HG03521 (cell line): ENCODE results near the gene MYL6B.
"Not testable (repeated sequence)": the region's sequence is repeated elsewhere in the genome, so short reads cannot be mapped to it uniquely, and the experiment has no call there.

ENCODE experiments used
- ATAC-seq: cut with Tn5 transposase; IDR thresholded peaks from one replicate; pipeline ENCODE4 v1.9.1; 2021; ENCODE audit warnings: mild to moderate bottlenecking, moderate library complexity; ENCODE audit not compliant: unreplicated experiment

MYL6B gene

DNA sequence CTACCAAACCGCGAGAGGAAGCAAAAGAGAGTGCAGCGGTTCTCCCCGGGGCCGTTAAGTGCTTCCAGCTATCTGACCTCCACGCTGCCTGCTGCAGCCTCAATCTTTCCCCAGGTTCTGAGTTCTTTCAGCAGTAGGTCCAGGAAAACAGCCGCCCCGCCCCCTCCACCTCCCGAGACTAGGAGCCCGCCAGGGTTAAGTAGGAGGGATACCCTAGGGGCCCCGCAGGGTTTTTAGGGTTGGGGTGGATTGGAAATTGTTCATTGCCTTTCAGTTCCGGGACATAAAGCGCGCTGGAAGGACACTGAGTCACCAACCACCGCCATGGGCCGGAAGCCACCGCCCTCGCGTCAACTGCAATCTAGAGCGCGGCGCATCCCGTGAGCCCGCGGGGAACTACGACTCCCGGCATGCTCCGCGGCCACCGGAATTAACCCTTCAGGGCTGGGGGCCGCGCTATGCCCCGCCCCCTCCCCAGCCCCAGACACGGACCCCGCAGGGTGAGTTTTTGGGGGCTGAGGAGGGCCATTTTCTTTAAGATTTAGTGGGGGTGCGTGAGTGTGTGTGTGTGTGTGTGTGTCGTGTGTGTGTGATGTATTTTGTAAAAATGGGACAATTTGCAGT, at the start of gene MYL6B:
MYL6B (plus strand) TSS at position 456 of the 624 bp plus-strand sequence. CDS start 1,332 bp downstream, outside the sequence.
- peak; percentile 87 for ATAC-seq

DNA sequence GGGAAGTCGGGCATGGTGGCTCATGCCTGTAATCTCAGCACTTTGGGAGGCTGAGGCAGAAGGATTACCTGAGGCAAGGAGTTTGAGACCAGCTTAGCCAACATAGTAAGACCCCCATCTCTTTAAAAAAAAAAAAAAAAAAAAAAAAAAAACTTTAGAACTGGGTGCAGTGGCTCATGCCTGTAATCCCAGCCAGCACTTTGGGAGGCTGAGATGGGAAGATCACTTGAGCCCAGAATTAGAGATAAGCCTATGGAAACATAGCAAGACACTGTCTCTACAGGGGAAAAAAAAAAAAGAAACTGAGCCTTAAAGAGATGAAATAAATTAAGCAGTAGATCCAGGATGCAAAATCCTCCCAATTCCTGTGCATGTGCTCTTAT, 49.7 kb upstream of the MYL6B start:
- ATAC-seq = no peak

DNA sequence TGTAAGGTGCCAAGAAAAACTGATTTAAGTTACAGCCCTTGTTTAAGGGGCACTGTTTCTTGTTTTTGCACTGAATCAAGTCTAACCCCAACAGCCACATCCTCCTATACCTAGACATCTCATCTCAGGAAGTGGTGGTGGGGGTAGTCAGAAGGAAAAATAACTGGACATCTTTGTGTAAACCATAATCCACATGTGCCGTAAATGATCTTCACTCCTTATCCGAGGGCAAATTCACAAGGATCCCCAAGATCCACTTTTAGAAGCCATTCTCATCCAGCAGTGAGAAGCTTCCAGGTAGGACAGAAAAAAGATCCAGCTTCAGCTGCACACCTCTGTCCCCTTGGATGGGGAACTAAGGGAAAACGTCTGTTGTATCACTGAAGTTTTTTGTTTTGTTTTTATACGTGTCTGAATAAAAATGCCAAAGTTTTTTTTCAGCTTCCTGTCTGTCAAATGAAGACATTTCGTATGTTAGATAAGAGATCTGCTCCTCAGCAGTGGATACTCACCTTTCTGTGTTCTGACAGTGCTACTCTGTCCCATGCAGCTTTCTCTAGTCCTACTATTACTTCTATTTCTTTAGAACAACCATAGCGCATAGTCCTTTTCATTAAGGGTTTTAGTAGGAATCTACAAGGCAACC, 49.2 kb upstream of the MYL6B start:
- ATAC-seq = no peak

DNA sequence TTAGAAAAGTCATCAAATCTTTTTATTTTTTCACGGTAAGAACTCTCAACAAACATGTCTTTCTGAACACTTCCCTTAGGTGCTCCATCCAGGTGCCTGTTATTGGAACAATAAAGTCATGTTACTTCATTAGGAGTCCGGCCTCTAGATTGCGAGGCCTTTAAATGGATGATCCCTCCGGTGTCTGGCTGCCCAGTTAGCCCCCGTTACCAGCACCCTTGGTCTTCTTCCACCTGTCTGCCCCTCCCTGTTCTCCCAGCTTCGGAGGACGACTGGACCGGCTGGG, 48.6 kb upstream of the MYL6B start:
- no peak for ATAC-seq

DNA sequence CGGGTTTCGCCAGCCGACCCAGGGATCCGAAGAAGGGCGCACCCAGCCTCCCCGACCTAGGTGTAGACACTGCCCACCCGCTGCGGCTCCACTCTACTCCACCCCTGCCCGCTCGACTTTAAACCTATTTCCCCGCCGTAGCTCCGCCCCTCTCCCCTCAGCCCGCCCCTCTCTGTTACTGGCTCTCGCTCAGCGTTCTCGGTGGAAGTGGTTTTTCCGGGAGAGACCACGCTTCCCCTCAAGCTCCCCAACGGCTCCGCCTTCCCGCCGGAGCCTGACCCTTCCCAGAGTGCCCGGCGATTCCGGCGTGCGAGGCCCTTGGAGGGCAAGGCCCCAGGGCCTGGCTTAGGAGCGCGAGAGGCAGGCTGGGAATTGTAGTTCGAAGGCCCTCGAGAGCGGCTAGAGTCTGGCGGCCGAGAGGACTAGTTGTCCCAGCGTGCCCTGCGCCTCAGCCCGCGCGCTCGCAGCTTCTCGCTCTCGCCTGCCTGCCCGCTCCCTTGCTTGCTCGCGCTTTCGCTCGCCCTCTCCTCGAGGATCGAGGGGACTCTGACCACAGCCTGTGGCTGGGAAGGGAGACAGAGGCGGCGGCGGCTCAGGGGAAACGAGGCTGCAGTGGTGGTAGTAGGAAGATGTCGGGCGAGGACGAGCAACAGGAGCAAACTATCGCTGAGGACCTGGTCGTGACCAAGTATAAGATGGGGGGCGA, 48.1 kb upstream of the MYL6B start, which contains the start of gene PA2G4:
PA2G4 (plus strand) TSS at position 451 of the 706 bp plus-strand sequence; CDS start at position 630, 179 bp downstream.
- ATAC-seq = peak; percentile 91

DNA sequence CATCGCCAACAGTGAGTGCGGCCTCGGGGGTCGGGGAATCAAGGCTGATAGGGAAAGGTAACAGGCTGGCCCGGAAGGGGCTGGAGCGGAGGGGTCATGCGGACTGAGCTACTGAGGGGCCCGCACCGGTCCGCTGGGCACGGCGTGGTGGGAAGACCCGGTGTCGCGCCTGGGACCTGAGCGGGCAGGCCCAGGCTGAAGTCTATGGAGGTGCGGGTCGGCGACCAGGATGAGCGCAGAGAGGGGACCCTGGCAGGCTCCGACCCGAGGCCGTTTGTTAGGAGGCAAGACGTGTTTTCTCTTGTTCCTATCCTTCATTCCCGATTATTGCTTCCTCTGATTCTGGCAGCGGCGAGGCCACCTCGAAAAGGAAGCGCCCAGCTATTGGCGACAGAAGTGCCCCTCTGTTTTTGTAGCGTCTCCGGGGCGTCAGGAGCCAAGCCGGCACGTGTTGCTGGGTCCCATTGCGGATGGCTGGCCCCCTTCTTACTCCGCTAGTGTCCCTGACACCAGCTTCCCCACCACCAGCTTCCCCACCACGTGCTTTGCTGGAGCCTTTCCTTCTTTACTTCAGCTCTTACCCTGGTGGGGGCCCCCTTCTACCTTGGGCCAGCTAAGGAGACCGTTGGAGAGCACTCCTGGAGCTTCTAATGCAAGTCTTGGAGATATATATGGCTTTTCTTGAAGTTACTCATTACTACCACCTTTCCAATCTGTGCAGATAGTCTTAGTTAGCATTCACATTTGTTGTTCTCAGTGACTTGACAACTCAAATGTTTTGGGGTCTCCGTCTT, 47.4 kb upstream of the MYL6B start:
- ATAC-seq = no peak

DNA sequence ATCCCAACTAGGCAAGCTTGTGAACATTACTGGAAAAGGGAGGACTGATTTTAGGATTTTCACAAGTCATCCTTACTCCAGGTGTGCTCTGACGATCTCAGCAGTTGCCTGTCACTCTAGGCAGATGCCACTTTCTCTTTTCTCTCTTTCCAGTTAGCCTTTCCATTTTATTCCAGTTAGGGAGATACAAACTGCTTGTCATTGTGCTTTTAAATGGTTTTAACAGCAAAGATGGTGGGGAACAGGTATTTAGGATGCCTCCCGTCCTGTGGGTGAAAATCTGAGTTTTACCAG, 46.8 kb upstream of the MYL6B start:
- ATAC-seq = no peak

DNA sequence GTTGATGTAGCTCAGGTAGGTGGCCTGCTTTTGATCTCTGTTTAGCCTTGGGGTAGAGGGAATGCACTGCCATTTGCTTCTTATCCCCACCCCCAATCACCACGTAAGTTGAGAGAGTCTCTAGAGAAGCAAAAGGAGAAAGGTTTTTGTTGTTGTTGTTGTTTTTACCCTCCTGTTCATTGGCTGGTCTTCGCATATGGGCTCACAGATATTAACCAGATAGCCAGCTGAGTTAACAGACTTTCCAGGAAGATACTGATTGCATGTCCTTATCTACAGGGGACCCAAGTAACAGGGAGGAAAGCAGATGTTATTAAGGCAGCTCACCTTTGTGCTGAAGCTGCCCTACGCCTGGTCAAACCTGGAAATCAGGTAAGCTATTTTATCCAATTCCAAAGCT, 45.1 kb upstream of the MYL6B start:
- no peak for ATAC-seq

DNA sequence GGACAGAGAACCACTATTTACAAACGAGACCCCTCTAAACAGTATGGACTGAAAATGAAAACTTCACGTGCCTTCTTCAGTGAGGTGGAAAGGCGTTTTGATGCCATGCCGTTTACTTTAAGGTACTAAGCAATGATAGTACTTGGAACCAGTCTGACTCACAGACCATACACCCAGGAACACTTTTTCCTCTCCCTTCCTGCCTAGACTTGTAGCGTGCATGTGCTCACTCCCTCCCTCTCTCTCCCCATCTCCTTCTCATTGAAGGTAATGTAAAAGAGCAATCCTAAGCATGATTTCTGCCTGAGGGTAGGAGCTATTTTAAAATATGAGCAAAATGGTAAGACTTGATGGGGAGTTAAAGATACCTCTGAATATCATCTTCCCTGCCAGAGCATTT, 41.8 kb upstream of the MYL6B start:
- no peak for ATAC-seq

DNA sequence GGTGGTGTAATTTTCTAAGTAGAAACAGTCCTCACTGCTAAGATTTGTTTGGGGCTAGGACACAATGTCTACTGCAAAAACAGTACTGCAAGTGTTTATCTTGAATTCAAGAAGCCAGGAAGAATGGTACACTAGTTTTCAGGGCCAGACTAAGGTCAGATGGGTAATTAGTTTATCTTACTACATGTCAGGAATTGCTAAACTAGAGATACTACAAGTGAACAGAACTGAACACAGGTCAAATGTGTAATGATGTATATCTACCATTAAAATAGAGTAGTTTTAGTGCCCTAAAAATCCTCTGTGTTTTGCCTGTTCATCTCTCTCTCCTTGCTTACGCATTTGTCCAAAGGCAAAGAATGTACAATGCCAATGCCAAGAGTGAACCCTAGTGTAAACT, 38.3 kb upstream of the MYL6B start:
- ATAC-seq = no peak

DNA sequence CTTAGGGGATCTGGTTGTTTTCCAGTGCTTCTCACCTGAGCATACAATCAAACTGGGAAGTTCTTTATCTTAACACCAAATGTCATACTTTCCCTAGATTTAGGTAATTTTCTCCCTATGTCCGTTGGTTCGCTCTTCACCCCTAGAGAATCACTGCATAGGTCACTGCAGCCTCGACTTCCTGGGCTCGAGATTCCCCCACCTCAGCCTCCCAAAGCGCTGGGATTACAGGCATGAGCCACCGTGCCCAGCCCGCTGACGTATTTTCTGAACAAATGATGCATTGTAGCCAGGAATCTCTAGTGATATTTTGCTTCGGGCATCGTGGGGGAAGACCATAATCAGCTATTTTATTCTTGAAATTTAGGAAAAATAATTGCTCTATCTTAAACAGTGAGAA, 37.1 kb upstream of the MYL6B start:
- no peak for ATAC-seq

DNA sequence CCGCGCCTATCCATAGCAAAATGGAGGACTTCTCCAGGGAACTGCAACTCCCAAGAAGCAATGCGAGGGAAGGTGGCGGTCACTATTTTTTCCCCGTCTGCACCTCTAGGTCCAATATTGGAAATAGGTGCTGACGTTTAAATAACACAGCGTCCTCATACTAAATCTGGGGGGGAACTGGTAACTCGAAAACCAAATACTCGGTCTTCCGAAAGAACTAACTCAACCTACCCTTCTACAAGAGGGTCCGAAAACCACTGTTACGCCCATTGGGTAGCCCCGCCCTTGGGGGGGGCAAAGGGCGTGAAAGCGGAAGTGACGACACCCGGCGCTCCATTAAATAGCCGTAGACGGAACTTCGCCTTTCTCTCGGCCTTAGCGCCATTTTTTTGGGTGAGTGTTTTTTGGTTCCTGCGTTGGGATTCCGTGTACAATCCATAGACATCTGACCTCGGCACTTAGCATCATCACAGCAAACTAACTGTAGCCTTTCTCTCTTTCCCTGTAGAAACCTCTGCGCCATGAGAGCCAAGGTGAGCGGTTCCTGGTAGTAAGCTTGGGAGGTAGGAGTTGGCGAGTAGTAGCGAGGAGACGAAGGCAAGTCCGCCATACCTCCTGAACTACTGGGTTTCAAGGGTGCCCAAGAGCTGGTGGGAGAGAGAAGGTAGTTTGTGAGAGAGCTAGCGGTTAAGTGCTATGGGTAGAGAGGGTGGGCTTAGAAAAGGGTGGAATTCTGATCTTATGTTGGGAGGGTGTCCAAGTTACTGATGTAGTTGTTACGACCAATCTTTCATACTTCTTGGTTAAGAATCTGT, 35.9 kb upstream of the MYL6B start, which contains the start of gene RPL41:
RPL41 (plus strand) TSS at position 367 of the 815 bp plus-strand sequence.
- peak; percentile 44 for ATAC-seq

DNA sequence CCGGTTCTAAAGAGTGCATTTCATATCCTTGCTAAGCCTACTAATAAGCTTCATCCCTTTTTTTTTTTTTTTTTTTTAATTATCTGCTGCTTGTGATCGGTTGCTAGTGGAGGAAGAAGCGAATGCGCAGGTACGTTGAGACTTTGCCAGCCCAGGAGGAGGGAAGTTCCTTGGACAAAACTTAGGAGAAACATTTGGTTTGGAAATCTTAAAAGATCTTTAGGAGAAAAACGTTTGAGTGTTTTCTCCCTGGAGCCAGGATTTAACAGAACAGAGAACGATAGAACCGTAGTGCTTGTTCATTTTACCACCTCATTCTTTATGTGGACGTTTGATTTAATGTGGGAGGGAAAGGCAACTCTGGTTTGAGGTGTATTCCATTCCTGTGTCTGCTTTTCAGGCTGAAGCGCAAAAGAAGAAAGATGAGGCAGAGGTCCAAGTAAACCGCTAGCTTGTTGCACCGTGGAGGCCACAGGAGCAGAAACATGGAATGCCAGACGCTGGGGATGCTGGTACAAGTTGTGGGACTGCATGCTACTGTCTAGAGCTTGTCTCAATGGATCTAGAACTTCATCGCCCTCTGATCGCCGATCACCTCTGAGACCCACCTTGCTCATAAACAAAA, 35.2 kb upstream of the MYL6B start:
- not testable (repeated sequence) for ATAC-seq

DNA sequence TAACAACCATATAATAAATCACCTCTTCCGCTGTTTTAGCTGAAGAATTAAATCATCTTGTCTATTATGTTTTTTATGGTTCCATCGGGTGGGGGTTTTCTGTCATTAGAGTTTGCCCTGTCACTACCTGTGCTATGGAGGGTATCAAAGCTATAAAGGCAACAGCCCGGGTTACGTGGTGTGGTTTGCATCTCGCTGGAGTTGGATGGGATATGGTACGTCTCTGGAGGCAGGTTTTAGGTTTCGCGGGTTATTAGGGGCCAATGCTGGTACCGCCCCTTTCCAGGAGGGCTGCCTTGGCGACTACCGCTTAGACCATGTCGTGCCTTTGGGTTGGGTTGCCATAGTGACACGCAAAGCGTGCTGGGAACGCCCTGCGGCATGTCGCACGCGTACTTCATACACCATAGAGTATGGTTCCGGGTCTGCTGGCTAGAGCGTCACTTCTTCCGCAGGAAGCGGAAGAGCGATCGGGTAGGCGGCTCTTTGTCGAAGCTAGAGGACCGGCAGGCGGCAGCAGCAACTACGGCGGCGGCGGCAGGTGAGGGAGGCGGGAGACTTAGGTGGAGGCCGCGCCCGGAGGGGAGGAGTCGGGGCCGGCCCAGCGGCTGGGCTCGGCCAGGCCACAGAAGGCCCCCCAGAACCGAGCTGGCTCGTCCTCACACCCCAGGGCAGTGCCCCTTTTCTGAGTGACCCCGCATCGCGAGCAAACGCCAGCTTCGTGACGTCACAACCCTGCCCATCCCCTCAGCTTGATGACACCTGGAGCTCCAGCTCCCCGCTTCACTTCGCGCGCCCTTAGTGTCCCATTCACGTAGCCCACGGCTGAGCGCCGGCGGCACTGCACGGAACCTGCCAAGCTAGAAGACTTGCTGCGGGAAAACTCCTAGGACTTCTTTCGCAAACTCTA, 34.4 kb upstream of the MYL6B start, which contains the start of gene ZC3H10:
ZC3H10 (plus strand) TSS at position 489 of the 910 bp plus-strand sequence. CDS start 2,297 bp downstream, outside the sequence.
- peak; percentile 77 for ATAC-seq

DNA sequence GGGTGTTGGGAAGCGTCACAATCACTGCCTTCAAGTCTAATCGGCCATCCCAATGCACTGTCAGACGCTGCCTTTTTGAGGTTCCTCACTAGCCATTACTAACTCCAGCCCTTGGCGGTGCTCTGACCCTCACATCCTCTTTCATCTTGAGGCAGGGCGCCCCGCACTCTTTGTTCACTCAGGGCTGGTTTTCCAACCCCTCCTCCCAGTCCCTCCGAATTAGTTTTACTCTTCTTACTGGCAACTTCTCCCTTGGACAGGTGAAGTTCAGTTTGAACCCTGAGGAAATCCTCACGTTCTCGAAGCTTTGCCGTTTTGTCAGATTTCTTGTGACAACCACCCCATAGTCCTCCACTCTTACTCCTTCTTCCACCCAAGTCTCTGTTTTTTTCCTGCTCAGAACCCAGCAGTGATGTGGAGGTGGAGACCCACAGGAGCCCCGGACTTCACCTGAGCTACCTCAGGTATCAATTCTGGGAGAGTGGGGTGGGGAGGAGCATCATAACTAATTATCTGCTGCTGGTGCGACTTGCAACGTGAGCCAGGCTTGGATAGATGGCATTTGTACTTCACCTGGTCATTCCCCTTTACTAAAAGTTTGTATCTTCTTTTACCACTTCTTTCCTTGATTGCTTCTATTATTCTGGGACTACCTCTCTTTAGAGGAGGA, 33.6 kb upstream of the MYL6B start:
- ATAC-seq = peak; percentile 3

DNA sequence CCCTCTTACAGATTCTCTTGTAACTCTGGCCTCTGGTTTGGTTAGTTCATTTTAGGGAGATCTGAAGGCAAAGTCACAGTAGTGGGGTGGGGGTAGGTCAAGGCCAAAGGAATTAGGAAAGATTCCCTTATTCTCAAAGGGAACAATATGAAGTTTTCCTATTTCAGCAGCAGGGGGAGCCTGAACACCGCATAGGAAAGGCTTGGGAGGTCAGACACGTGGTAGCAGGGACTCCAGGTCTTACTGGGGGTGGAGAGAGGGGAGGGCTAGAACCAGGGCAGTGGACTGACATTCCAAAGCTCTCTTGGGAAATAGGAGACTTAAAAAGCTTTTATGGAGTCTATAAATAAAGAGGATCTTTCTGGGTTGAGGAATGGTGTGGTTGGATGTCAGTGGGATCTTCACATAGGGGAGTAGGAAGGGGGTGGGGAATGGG, 33.0 kb upstream of the MYL6B start:
- ATAC-seq = no peak

DNA sequence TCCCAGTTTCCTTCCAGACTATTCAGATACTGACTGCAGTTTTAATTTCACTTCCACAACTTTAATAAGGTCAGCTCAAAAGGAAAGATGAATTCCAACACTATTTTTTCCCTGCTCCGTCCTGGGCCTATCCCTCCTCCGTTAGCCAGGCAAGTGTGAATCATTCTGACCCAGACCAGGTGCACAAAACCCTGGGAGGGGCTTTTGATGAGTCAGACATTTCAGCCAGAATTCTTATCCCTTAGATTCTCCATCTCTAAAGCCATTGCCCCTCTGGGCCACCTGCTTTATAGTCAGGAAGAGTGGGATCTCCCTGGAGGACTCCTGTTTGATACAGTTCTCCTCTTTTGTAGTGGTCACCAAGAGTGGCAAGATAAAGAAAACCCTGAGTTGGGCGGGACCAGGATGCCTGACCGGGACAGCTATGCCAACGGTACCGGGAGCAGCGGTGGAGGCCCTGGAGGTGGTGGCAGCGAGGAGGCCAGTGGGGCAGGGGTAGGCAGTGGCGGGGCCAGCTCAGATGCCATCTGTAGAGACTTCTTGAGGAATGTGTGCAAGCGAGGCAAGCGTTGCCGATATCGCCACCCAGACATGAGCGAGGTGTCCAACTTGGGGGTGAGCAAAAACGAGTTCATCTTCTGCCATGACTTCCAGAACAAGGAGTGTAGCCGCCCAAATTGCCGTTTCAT, 32.1 kb upstream of the MYL6B start:
- ATAC-seq = no peak
